ENCODE measurements around the gene TEX13C.
"Not testable (repeated sequence)": the region's sequence is repeated elsewhere in the genome, so short reads cannot be mapped to it uniquely, and the experiment has no call there.

TEX13C gene

DNA sequence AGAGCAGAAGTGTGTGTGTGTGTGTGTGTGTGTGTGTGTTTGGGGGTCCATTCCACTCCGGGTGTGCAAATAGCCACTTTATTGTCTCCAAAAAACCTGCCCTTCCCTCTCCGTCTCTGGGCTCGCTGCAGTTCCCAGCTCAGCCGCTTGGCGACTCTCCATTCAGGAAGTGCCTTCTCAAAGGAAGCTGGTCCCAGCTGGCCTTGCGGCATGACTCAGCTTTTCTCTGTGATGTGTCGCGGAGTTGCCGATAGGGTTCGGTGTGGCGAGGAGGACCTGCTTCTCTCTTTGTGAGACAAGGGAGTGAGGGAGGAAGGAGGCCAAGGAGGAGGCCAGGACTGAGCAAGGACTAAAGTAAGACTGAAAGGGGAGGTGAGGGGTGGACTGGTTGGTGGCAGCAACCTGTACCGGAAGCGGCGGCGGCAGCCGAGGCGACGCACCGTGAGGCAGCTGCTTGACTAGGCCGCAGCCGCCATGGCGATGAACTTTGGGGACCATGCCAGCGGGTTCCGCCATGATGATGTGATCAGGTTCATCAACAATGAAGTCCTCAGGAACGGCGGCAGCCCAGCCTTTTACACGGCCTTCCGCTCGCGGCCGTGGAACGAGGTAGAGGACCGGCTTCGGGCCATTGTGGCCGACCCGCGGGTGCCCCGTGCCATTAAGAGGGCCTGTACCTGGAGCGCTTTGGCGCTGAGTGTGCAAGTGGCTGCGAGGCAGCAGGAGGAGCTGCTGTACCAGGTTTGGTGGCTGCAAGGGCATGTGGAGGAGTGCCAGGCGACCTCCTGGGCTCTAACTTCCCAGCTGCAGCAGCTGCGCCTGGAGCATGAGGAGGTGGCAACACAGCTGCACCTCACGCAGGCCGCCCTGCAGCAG is at the start of gene TEX13C:
TEX13C (plus strand) TSS at position 226 of the 876 bp plus-strand sequence; CDS start at position 475, 249 bp downstream.
- no peak for DNase-seq

DNA sequence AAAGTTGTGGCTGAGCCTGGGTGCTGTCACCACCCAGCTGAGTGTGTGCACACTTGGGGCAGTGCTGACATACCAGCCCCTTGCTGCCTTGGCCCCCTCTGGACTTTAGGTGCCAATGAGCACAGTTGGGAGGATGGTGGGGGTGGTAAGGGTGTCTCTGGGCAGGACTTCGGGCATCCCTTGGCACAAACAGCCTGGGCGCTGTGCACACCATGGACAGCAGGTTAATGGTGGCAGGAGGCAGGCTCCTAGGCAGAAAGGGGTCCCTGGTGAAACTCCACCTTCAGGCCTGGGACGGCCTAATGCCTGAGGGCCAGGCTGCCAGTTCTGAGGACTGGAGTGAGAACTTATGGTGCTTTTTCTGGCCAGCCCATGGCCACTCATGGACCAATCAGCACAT is 32.4 kb upstream of the TEX13C start:
- no peak for DNase-seq

DNA sequence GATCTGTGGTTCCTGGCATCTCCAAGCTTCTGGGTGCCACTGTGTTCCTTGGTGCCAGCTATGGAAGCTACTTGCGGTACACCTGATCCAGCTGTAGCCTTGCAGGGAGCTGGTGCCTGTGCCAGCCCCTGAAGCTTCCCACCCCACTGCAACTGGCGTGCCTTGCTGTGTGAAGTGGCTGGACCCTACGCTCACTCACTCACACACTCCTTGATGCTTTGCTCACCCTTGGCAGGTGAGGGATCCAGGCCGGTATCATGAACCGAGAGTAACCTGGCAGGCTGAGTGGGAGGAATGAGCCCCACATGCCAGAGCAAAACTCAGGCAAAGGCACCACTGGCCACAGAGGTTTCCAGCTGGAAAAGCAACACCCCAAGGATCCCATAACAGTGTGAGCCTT is 31.3 kb upstream of the TEX13C start:
- no peak for DNase-seq

DNA sequence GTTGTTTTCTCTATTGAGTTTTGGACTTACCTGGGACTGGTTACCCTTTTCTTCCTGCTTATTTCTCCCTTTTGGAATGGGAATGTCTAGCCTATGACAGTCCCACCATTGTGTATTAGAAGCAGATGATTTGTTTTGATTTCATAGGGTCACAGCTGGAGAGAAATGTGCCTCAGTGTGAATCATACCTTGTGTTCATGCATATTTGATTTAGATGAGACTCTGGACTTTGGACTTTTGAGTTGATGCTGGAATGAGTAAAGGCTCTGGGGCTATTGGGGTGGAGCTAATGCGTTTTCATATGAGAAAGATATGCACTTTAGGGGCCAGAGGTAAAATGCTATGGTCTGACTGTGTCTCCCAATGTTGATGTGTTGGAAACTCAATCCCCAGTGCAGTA is 30.5 kb upstream of the TEX13C start:
- DNase-seq: no peak

DNA sequence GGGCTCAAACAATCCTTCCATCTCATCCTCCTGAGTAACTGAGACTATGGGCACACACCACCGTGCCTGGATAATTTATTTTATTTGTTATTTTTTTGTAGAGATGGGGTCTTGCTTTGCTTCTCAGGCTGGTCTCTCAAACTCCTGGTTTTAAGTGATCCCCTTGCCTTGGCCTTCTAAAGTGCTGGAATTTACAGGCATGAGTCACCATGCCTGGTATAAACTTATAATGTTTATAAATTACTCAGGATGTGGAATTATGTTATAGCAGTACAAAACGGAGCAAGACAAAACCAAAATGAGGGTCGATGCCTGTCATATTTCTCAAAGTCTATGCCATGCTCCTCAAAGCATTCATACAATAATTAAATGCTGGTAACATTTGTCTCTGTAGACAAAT is 29.8 kb upstream of the TEX13C start:
- no peak for DNase-seq

DNA sequence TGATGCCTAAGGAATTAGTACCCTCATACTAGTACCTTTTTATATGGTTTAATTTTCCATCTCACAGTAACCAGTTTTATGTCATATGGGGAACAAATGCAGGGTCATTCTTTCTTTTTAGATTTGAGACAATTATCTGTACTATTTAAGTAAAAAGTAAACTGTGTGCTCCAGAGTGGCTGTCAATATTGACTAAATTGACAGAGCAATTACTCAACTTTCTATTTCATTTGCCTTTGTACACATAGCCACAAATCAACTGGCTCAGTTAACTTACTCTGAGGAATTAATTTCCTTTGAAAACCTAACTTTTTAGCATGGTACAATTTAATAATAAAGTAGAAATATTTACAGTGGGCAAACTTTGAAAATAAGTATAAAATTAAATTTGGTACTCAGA is 28.5 kb upstream of the TEX13C start:
- no peak for DNase-seq

DNA sequence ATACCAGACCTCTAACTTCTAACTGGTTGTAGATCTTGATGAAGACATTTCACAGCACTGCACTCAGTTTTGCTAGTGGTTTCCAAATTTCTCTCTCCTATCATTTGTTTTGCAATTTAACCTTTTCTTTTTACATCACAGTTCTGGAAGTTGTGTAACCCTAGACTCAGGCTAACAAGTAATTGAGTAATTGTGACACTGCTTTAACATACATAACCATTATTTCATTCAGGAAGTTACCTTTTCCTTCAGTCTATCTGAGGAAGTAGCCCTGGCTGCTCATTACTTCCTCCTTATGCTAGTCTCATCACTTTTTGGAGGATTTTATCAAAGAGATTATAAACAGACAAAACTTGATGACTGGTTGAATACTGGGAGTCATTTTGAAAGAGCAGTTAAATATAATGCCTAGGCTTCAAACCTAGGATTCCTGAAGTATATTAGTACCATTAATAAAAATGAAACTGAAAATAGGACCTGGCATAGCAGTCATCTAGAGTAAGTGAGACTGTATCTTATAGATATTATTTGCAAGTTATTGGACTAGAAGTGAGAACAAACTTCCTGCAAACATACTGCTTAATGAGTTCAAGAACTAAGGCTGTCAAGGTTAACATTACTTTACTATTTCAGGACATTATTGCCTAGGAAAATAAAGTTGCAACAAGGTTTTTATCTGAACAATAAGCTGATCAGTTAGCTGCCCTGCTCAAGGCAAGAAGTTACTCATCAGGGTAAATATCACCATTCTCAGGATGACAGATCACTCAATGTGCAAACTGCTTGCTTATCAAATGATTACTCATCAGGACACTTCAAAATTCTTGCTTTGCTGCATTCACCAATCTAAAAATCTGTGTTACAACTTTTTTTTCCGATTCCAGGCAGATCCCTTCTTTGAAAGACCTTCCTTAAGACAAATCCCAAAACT is 25.6 kb upstream of the TEX13C start:
- no peak for DNase-seq

DNA sequence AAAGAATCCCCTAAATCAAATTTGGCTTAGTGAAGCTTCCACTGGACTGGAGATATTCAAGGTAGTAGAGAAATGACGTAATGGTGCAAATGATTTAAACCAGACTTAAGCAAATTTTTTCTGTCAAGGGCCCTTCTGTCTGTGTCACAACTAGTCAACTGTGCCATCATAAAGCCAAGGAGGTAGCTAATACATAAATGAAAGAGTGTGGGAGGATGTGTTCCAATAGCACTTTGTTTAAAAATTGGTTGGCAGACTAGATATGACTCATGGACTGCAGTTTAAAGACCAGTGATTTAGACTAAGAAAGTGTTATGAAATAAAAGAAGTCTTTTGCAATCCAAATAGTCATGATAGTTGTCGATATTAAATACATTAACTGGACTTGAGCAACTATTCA is 24.3 kb upstream of the TEX13C start:
- DNase-seq: no peak

DNA sequence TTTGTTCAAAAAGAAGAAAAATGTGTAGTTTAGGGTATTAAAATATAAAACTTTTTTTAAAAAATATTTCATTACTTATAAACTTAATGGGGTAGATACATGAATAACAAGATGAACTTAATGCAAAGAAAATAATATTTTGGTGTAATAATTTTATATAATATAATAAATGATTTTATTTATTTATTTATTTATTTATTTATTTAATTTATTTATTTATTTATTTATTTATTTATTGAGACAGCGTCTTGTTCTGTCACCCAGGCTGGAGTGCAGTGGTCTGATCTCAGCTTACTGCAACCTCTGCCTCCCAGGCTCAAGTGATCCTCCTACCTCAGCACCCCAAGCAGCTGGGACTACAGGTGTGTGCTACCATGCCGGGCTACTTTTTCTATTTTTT is 20.8 kb upstream of the TEX13C start:
- no peak for DNase-seq

DNA sequence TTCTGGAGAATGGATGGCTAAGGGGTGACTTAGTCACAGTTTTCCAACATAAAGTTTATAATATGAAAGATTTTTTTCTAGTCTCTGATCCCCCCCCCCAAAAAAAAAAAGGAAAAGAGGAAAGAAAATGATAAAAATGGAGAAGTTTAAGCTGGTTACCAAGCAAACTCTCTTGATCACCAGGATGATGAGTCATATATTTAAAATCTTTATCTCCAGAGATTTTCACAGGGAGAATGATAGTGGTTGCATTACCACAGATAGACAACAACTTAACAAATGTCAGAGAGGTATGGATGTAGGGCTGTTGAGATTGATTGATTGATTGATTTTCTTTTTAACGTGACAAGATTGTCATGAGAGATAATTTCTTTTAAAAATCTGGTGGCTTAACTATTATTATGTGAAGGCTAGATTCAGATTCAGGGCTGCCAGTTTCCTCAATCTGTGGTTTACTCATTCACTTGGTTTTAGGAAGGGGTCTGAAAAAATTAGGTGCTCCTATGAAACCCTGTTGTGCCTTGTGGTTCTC is 13.3 kb upstream of the TEX13C start:
- no peak for DNase-seq

DNA sequence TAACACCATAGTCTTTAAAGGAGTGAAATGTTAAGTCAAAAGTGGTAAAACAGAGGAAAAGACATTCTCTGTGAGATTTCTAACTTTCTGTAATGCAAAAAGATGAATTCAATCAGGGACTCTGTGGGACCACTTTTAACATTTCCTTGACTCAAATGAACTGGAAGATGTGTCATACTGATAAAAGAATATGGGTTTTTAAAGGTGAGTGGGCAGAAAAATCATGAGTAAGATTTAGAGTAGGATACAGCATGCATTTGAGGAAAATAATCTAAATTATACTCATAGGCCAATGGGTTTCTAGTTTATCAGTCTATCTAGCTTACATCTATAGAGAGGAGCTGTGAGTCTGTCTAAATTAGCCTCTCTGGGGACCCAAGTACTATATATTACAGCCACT is 11.0 kb upstream of the TEX13C start:
- no peak for DNase-seq

DNA sequence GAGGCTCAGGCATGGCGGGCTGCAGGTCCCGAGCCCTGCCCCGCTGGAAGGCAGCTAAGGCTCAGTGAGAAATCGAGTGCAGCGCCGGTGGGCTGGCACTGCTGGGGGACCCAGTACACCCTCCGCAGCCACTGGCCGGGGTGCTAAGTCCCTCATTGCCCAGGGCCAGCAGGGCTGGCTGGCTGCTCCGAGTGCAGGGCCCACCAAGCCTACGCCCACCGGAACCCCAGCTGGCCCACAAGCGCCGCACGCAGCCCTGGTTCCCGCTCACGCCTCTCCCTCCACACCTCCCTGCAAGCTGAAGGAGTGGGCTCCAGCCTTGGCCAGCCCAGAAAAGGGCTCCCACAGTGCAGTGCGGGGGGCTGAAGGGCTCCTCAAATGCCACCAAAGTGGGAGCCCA is 505 bp upstream of the TEX13C start:
- not testable (repeated sequence) for DNase-seq

DNA sequence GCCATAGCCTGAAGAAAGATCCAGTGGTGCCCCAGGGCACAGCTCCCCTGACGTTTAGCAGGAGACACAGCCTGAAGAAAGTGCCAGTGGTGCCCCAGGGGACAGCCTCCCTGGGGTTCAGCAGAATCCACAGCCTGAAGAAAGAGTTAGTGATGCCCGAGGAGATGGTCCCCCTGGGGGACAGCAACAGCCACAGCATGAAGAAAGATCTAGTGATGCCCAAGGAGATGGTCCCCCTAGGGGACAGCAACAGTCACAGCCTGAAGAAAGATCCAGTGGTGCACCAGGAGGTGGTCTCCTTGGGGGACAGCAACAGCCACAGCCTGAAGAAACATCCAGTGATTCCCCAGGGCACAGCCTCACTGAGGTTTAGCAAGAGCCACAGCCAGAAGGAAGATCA is 2.8 kb downstream of the TEX13C start:
- no peak for DNase-seq

DNA sequence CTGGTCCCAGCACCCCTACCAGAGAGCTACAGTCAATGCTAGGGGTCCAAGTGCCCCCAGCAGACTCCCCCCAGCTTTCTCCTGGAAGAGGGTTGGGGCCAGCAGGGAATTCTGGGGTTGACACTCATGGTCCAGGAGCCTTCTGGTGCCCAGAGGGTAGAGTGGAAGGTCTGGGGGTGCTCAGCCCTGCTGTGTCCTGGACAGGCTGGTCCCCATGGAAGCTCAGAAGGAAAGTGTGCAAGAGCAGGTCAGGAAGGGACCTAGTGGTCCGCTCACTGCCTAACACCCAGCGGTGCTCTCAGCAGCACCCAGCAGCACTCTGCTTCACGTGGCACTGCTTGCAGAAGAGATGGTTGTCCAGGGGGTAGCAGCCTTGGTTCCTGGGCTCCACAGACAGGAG is 6.9 kb downstream of the TEX13C start:
- no peak for DNase-seq

DNA sequence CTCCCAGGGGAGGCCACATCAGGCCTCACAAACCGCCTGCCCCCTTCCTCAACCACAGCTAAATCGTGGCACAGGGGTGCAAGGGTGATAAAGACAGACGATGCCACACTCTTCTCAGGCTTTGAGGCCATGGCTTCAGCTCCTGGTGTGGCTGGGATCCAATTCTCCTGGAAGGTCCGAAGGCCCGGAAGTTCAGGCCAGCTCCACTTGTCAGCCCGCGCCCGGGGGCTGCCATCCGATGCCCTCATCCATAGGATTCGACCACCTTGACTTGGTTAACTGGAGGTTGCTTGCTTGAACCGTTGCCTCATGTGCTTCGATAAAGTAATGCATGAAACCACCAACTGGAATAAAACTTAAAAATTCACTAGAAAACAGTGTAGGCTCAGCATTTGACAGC is 8.2 kb downstream of the TEX13C start:
- DNase-seq: no peak

DNA sequence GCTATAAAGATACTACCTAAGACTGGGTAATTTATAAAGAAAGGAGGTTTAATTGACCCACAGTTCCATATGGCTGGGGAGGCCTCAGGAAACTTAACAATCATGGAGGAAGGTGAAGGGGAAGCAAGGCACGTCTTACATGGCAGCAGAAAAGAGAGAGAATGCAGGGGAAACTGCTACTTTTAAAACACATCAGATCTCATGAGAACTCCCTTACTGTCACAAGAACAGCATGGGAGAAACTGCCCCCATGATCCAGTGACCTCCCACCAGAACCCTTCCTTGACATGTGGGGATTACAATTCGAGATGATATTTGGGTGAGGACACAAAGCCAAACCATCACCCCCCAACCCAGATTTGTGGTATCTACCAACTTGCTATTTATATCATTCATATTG is 13.9 kb downstream of the TEX13C start:
- DNase-seq: no peak

DNA sequence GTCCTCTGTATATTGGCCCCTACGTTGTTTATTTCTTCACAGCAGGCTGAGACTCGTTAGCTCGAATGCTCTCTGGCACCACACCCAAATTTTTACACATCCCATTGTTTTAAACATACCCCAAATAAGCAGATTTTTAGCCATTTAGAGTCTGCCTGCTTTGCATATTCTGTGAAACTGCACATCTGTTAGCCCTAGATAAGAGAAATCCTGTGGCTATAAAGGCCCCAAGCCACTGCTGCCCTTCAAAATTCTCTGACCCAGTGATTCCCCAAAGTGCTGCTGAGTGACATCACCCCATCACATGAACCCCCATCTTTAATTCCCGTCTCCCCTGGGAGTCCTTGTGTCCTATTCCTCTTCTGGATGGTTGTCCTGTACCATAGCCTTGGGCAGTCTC is 20.8 kb downstream of the TEX13C start:
- no peak for DNase-seq

DNA sequence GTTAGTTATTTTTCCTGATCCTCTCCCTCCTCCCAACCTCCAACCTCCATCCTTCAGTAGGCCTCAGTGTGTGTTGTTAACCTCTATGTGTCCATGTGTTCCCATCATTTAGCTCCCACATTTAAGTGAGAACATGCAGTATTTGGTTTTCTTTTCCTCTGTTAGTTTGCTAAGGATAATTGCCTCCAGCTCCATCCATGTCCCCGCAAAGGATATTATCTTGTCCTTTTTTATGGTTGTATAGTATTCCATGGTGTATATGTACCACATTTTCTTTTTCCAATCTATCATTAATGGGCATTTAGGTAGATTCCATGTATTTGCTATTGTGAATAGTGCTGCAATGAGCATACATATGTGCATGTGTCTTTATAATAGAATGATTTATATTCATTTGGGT is 54.5 kb downstream of the TEX13C start:
- no peak for DNase-seq

All from activated T-cell treated with anti-CD3 and anti-CD28 coated beads, Interleukin-2, amount 50 U/mL, for 1 hour (primary cell).